GM18526 (cell line): ENCODE data around the gene SGMS1.

Experiments
- POLR2A ChIP-seq: IDR thresholded peaks from 3 replicates; pipeline ENCODE4 v1.6.1; 2011; ENCODE audit not compliant: insufficient read length; ENCODE audit errors: extremely low read depth

Gene SGMS1

GRCh38 chr10:50272531-50272930, 351.2 kb downstream of the SGMS1 start:
- no peak for TF ChIP-seq POLR2A

- TF ChIP-seq POLR2A: no peak
Observed at GRCh38 chr10:50271564-50272250, 352.0 kb downstream of the SGMS1 start.

DNA sequence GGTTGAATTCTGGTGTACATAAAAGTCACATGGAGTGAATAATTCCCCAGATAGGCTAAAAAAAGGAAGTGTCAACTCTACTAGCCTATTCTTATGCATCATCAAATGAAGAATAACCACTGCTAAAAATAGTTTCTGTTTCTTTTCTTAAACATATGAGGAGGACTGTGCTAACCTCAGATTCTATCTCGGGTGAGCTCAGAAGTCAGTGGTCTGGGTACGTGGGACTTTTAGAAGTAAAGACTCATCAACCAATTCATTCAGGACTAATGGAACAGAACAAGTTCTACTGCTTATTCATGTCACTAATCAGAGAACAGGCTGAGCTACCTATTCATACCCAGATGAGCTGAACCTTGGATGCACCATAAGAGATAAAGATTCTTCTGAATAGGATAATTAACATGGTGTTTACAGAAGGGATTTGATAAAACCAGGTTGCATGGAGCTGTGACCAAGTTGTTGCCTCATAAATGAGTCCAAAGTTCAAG, 362.9 kb downstream of the SGMS1 start:
- TF ChIP-seq POLR2A: no peak
